HCT116 (cell line): ENCODE measurements around the gene TCF7. TPM values are rescaled to one million over a fixed set of nuclear protein-coding genes. Genes with fewer than 3 reads are reported as not detected.

Experiments
- ATAC-seq: fragments of 200-7000 bp; cut with Tn5 transposase; 2 replicates; pipeline ENCODE4 v1.9.1; 2020; ENCODE audit warnings: mild to moderate bottlenecking, moderate library complexity
- BruUV-seq: library from RNA; stranded (reverse); fragments of 400-500 nt; replicated peaks from 2 replicates; lab custom pipeline; 2021; lab: Mats Ljungman, UMichigan
- CTCF ChIA-PET: fragments of 300-600 bp; sonication (Branson Sonifier 250); formaldehyde crosslinking; loops from one replicate; lab custom pipeline; 2021; ENCODE audit warnings: antibody characterized with exemption; lab: Charles Lee
- POLR2A ChIA-PET: fragments of 300-600, 350-600 bp; sonication (Branson Sonifier 250); formaldehyde crosslinking; loops from one replicate; lab custom pipeline; 2021; ENCODE audit warnings: antibody characterized with exemption; lab: Charles Lee
- RAD21 ChIA-PET, 2 experiments: fragments of 300-600 bp; sonication (Branson Sonifier 250); formaldehyde crosslinking; loops; one replicate each; lab custom pipeline; 2023; ENCODE audit warnings: low total read pairs in 2 of 2; ENCODE audit not compliant: uncharacterized antibody in 2 of 2, unreplicated experiment in 2 of 2, low non-redundant PET in 1 of 2; lab: Charles Lee
- DNase-seq: peaks from one replicate; pipeline ENCODE4 v3.0.0-alpha.2; 2010; ENCODE audit warnings: low read depth, low spot score
- H2AFZ ChIP-seq: fragments of 200-600 bp; shearing (Covaris generic), sonication (generic); 2 replicates; pipeline ENCODE4 v1.6.1; 2017; ENCODE audit warnings: low read depth, mixed run types, mixed read lengths, antibody characterized with exemption, low read length; ENCODE audit not compliant: poor library complexity, severe bottlenecking
- H3K27ac ChIP-seq: 2 replicates; pipeline ENCODE4 v1.5.1; 2012; ENCODE audit warnings: low read depth, low read length
- H3K27me3 ChIP-seq: fragments of 200-600 bp; sonication (generic); 2 replicates; pipeline ENCODE4 v1.6.1; 2016; ENCODE audit warnings: mixed run types, low read length, mixed read lengths; ENCODE audit not compliant: insufficient read depth
- H3K36me3 ChIP-seq, 2 experiments: fragments of 200-500 bp in 1 of 2; fragments of 200-600 bp in 1 of 2; sonication (Bioruptor generic) in 1 of 2; sonication (generic) in 1 of 2; 2 replicates each; pipeline versions ENCODE4 v1.5.1 to v1.6.1; 2014 to 2016; ENCODE audit warnings: low read length in 2 of 2, inconsistent platforms in 1 of 2, mixed read lengths in 1 of 2, mixed run types in 1 of 2; ENCODE audit not compliant: insufficient read depth in 2 of 2, control insufficient read depth in 1 of 2
- H3K4me1 ChIP-seq, 2 experiments: fragments of 200-600 bp in 1 of 2; sonication (generic) in 1 of 2; 2 replicates each; pipeline versions ENCODE4 v1.5.1 to v1.6.1; 2012 to 2017; ENCODE audit warnings: low read length in 2 of 2, inconsistent platforms in 1 of 2, mild to moderate bottlenecking in 1 of 2, mixed read lengths in 1 of 2, mixed run types in 1 of 2, moderate library complexity in 1 of 2; ENCODE audit not compliant: insufficient read depth in 2 of 2, control insufficient read depth in 1 of 2
- H3K4me2 ChIP-seq: fragments of 200-600 bp; sonication (generic); 2 replicates; pipeline ENCODE4 v1.6.1; 2017; ENCODE audit warnings: mixed run types, low read length, mixed read lengths
- H3K4me3 ChIP-seq, 2 experiments: fragments of 200-600 bp in 1 of 2; sonication (generic) in 1 of 2; replicated peaks in 1 of 2; 2 replicates each; pipeline ENCODE4 v1.5.1; 2011 to 2016; ENCODE audit warnings: low read length in 2 of 2, control low read depth in 1 of 2, low read depth in 1 of 2, mild to moderate bottlenecking in 1 of 2, mixed read lengths in 1 of 2, mixed run types in 1 of 2
- H3K79me2 ChIP-seq: fragments of 200-600 bp; sonication (generic); 2 replicates; pipeline ENCODE4 v1.6.1; 2017; ENCODE audit warnings: mild to moderate bottlenecking, mixed run types, low read length, moderate library complexity, mixed read lengths; ENCODE audit not compliant: insufficient read depth
- H3K9ac ChIP-seq: fragments of 200-600 bp; sonication (generic); 2 replicates; pipeline ENCODE4 v1.6.1; 2016; ENCODE audit warnings: low read length, mixed read lengths
- H3K9me2 ChIP-seq: fragments of 200-600 bp; sonication (generic), shearing (Covaris generic); 2 replicates; pipeline ENCODE4 v1.6.1; 2017; ENCODE audit warnings: mixed run types, mild to moderate bottlenecking, moderate library complexity; ENCODE audit not compliant: insufficient read depth
- H3K9me3 ChIP-seq, 2 experiments: fragments of 200-500 bp in 1 of 2; fragments of 200-600 bp in 1 of 2; sonication (Bioruptor generic) in 1 of 2; sonication (generic) in 1 of 2; 2 replicates each; pipeline ENCODE4 v1.6.1; 2014 to 2017; ENCODE audit warnings: low read length in 2 of 2, mixed read lengths in 2 of 2, inconsistent platforms in 1 of 2, low read depth in 1 of 2, mild to moderate bottlenecking in 1 of 2, mixed run types in 1 of 2, moderate library complexity in 1 of 2; ENCODE audit not compliant: control insufficient read depth in 1 of 2, insufficient read depth in 1 of 2
- H4K20me1 ChIP-seq: fragments of 200-600 bp; sonication (generic), shearing (Covaris generic); 2 replicates; pipeline ENCODE4 v1.6.1; 2017; ENCODE audit warnings: mixed run types, mild to moderate bottlenecking, moderate library complexity; ENCODE audit not compliant: insufficient read depth
- CEBPB ChIP-seq: IDR thresholded peaks from 2 replicates; pipeline ENCODE4 v1.6.1; 2012; ENCODE audit warnings: low read depth
- EGR1 ChIP-seq: IDR thresholded peaks from 2 replicates; pipeline ENCODE4 v1.6.1; 2012; ENCODE audit warnings: low read depth
- ELF1 ChIP-seq: IDR thresholded peaks from 2 replicates; pipeline ENCODE4 v1.6.1; 2012; ENCODE audit warnings: low read depth, borderline replicate concordance
- EZH2 ChIP-seq: fragments of 200-600 bp; sonication (generic); IDR thresholded peaks from 2 replicates; pipeline ENCODE4 v1.6.1; 2017; ENCODE audit warnings: antibody characterized with exemption, mixed run types
- EZH2phosphoT487 ChIP-seq: fragments of 200-600 bp; IDR thresholded peaks from 2 replicates; pipeline ENCODE4 v1.6.1; 2018; ENCODE audit warnings: antibody characterized with exemption, borderline replicate concordance
- JUND ChIP-seq: IDR thresholded peaks from 2 replicates; pipeline ENCODE4 v1.6.1; 2012
- POLR2A ChIP-seq: IDR thresholded peaks from 2 replicates; pipeline ENCODE4 v1.7.0; 2011; ENCODE audit warnings: borderline replicate concordance; ENCODE audit not compliant: insufficient read depth, insufficient read length; ENCODE audit errors: extremely low read depth
- POLR2AphosphoS5 ChIP-seq: IDR thresholded peaks from 2 replicates; pipeline ENCODE4 v1.6.1; 2011; ENCODE audit warnings: mild to moderate bottlenecking, low read depth, low read length, moderate library complexity
- SIN3A ChIP-seq: IDR thresholded peaks from 2 replicates; pipeline ENCODE4 v1.6.1; 2012; ENCODE audit warnings: low read depth
- SP1 ChIP-seq: IDR thresholded peaks from 2 replicates; pipeline ENCODE4 v1.6.1; 2012; ENCODE audit warnings: low read depth
- SRF ChIP-seq: IDR thresholded peaks from 2 replicates; pipeline ENCODE4 v1.6.1; 2012; ENCODE audit warnings: low read depth
- TCF7L2 ChIP-seq: IDR thresholded peaks from 2 replicates; pipeline ENCODE4 v1.7.0; 2011; ENCODE audit warnings: borderline replicate concordance, inconsistent platforms; ENCODE audit not compliant: insufficient read depth, insufficient read length; ENCODE audit errors: extremely low read depth
- ZFX ChIP-seq: fragments of 450-650 bp; IDR thresholded peaks from 2 replicates; pipeline ENCODE4 v1.6.1; 2017
- intact Hi-C: fragments of 100-400 bp; cut with micrococcal nuclease; formaldehyde crosslinking; loops from 2 replicates; pipeline ENCODE4 v1.10.0; 2022
- total RNA-seq: library from RNA; stranded (reverse); gene quantifications from one replicate; pipeline ENCODE4 v1.2.1, GENCODE V29; 2021; ENCODE audit not compliant: unreplicated experiment
- TF ChIP-seq, protein P1 (sequence below): IDR thresholded peaks from 2 replicates; pipeline ENCODE4 v1.6.1; 2012
- TF ChIP-seq, protein P2 (sequence below), 3 experiments: fragments of 200-600 bp in 1 of 3; sonication (generic) in 1 of 3; IDR thresholded peaks in 2 of 3; conservative IDR thresholded peaks in 1 of 3; 2 replicates each; pipeline ENCODE4 v1.5.1; 2012 to 2017; ENCODE audit warnings: low read depth in 2 of 3, low read length in 2 of 3, antibody characterized with exemption in 1 of 3, borderline replicate concordance in 1 of 3, control low read depth in 1 of 3, mild to moderate bottlenecking in 1 of 3, mixed read lengths in 1 of 3, mixed run types in 1 of 3, moderate library complexity in 1 of 3; ENCODE audit not compliant: insufficient read depth in 1 of 3
- TF ChIP-seq, protein P3 (sequence below): IDR thresholded peaks from 2 replicates; pipeline ENCODE4 v1.6.1; 2011; ENCODE audit warnings: mild to moderate bottlenecking, low read length, moderate library complexity; ENCODE audit not compliant: insufficient replicate concordance; ENCODE audit errors: extremely low read depth
- TF ChIP-seq, protein P4 (sequence below): IDR thresholded peaks from 2 replicates; pipeline ENCODE4 v1.6.1; 2012; ENCODE audit warnings: low read depth

Gene TCF7
- total RNA-seq, 1 experiment from 2014 or later = 17.8 TPM

DNA sequence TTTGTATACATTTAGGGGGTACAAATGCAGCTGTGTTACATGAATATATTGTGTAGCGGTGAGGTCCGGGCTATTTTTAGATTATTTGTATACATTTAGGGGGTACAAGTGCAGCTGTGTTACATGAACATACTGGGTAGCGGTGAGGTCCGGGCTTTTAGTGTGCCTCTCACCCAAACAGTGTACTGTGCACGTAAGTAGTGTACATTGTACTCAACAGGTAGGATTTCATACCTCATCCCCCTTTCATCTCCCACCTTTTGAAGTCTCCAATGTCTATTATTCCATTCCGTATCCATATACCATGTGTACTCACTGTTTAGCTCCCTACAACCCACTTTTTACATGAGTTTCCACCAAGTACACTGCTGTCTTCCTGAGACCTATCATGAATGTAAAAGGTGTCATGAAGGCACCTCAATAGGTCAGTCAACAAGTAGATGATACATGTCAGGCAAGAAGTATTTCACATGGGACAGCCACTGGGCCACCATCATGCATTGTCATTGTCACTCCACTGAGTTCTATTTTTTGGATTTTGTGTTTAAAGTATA, 34.6 kb downstream of the TCF7 start (continued):
- TF ChIP-seq SP1 = no peak
- TF ChIP-seq, all 23 proteins: peak for 0

- Histone ChIP-seq H4K20me1 (peaks cover 6% of the 10 kb centered on the region), H3K4me1 (no peaks in the 10 kb centered on the region), H2AFZ (no peak overlapping the region), H3K27ac (no peak overlapping the region), H3K36me3 (peaks cover 21 to 61% of the 10 kb centered on the region in 2 experiments), H3K27me3 (no peaks in the 10 kb centered on the region), H3K4me2 (no peak overlapping the region), H3K79me2 (peaks cover 45% of the 10 kb centered on the region), H3K9me2 (no peaks in the 10 kb centered on the region), H3K9ac (no peak overlapping the region), H3K9me3 (no peaks in the 10 kb centered on the region), H3K4me3 (no peak overlapping the region)
- CTCF ChIA-PET = interaction anchor here (0.6 to 1.6 kb wide), 2 partner anchors 9 to 110 kb away, joined by 3 to 6 read pairs; no protein-coding TSS in a partner anchor
- intact Hi-C loops = no loop called here
- POLR2A ChIA-PET = no interaction called here
- no peak for ATAC-seq
- DNase-seq = no peak
- no TSS peak for BruUV-seq
- RAD21 ChIA-PET = no interaction called here
- no peak for TF ChIP-seq EZH2phosphoT487
- TF ChIP-seq POLR2A = no peak
- no peak for TF ChIP-seq ZFX
- TF ChIP-seq ELF1 = no peak
- TF ChIP-seq, protein P1, sequence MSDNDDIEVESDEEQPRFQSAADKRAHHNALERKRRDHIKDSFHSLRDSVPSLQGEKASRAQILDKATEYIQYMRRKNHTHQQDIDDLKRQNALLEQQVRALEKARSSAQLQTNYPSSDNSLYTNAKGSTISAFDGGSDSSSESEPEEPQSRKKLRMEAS = no peak
- TF ChIP-seq, protein P2, sequence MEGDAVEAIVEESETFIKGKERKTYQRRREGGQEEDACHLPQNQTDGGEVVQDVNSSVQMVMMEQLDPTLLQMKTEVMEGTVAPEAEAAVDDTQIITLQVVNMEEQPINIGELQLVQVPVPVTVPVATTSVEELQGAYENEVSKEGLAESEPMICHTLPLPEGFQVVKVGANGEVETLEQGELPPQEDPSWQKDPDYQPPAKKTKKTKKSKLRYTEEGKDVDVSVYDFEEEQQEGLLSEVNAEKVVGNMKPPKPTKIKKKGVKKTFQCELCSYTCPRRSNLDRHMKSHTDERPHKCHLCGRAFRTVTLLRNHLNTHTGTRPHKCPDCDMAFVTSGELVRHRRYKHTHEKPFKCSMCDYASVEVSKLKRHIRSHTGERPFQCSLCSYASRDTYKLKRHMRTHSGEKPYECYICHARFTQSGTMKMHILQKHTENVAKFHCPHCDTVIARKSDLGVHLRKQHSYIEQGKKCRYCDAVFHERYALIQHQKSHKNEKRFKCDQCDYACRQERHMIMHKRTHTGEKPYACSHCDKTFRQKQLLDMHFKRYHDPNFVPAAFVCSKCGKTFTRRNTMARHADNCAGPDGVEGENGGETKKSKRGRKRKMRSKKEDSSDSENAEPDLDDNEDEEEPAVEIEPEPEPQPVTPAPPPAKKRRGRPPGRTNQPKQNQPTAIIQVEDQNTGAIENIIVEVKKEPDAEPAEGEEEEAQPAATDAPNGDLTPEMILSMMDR (IDR thresholded peaks at IDR 0.05 in 2 of 3, conservative IDR thresholded peaks at IDR 0.05 in 1 of 3; ENCODE audit: borderline replicate concordance in 1 of 3, insufficient read depth in 1 of 3, low read depth in 2 of 3, low read length in 2 of 3) = no peak
- no peak for TF ChIP-seq SIN3A
- TF ChIP-seq SP1 = no peak
- no peak for TF ChIP-seq CEBPB
- no peak for TF ChIP-seq EZH2
- TF ChIP-seq EGR1 = no peak
- TF ChIP-seq, protein P3, sequence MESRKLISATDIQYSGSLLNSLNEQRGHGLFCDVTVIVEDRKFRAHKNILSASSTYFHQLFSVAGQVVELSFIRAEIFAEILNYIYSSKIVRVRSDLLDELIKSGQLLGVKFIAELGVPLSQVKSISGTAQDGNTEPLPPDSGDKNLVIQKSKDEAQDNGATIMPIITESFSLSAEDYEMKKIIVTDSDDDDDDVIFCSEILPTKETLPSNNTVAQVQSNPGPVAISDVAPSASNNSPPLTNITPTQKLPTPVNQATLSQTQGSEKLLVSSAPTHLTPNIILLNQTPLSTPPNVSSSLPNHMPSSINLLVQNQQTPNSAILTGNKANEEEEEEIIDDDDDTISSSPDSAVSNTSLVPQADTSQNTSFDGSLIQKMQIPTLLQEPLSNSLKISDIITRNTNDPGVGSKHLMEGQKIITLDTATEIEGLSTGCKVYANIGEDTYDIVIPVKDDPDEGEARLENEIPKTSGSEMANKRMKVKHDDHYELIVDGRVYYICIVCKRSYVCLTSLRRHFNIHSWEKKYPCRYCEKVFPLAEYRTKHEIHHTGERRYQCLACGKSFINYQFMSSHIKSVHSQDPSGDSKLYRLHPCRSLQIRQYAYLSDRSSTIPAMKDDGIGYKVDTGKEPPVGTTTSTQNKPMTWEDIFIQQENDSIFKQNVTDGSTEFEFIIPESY = no peak
- TF ChIP-seq TCF7L2 = no peak
- TF ChIP-seq SRF = no peak
- no peak for TF ChIP-seq JUND
- TF ChIP-seq, protein P4, sequence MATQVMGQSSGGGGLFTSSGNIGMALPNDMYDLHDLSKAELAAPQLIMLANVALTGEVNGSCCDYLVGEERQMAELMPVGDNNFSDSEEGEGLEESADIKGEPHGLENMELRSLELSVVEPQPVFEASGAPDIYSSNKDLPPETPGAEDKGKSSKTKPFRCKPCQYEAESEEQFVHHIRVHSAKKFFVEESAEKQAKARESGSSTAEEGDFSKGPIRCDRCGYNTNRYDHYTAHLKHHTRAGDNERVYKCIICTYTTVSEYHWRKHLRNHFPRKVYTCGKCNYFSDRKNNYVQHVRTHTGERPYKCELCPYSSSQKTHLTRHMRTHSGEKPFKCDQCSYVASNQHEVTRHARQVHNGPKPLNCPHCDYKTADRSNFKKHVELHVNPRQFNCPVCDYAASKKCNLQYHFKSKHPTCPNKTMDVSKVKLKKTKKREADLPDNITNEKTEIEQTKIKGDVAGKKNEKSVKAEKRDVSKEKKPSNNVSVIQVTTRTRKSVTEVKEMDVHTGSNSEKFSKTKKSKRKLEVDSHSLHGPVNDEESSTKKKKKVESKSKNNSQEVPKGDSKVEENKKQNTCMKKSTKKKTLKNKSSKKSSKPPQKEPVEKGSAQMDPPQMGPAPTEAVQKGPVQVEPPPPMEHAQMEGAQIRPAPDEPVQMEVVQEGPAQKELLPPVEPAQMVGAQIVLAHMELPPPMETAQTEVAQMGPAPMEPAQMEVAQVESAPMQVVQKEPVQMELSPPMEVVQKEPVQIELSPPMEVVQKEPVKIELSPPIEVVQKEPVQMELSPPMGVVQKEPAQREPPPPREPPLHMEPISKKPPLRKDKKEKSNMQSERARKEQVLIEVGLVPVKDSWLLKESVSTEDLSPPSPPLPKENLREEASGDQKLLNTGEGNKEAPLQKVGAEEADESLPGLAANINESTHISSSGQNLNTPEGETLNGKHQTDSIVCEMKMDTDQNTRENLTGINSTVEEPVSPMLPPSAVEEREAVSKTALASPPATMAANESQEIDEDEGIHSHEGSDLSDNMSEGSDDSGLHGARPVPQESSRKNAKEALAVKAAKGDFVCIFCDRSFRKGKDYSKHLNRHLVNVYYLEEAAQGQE = no peak
- TF ChIP-seq POLR2AphosphoS5 = no peak
Measured at GRCh38 chr5:134149571-134150303, 35.3 kb downstream of the TCF7 start.
